Endothelial cell (in vitro differentiated cells): Measurements from ENCODE around the gene L3MBTL1. TPM values are rescaled to one million over a fixed set of nuclear protein-coding genes. Genes with fewer than 3 reads are reported as not detected.
A peak's percentile ranks its signal among the peaks of the same experiment; 100 is the strongest.

Experiments
- DNase-seq: peaks from one replicate; pipeline ENCODE4 v3.0.0; 2021; ENCODE audit warnings: low spot score
- H3K27ac Mint-ChIP-seq: one replicate; pipeline ENCODE4 v1.8.0; 2021; ENCODE audit warnings: mixed read lengths, inconsistent platforms; ENCODE audit not compliant: unreplicated experiment
- H3K27me3 Mint-ChIP-seq: one replicate; pipeline ENCODE4 v1.8.0; 2021; ENCODE audit warnings: mild to moderate bottlenecking, moderate library complexity, mixed read lengths, inconsistent platforms; ENCODE audit not compliant: unreplicated experiment
- H3K36me3 Mint-ChIP-seq: one replicate; pipeline ENCODE4 v1.8.0; 2021; ENCODE audit warnings: mild to moderate bottlenecking, low read depth, mixed read lengths, inconsistent platforms; ENCODE audit not compliant: unreplicated experiment
- H3K4me1 Mint-ChIP-seq: one replicate; pipeline ENCODE4 v1.8.0; 2021; ENCODE audit warnings: mild to moderate bottlenecking, mixed read lengths, inconsistent platforms; ENCODE audit not compliant: unreplicated experiment
- H3K4me3 Mint-ChIP-seq: one replicate; pipeline ENCODE4 v1.8.0; 2021; ENCODE audit warnings: mild to moderate bottlenecking, mixed read lengths, inconsistent platforms; ENCODE audit not compliant: unreplicated experiment
- H3K9me3 Mint-ChIP-seq: one replicate; pipeline ENCODE4 v1.8.0; 2021; ENCODE audit warnings: mixed read lengths, inconsistent platforms; ENCODE audit not compliant: unreplicated experiment
- CTCF ChIP-seq: fragments of 200-600 bp; sonication (generic); IDR thresholded peaks from one replicate; pipeline ENCODE4 v1.5.0; 2021; ENCODE audit warnings: antibody characterized with exemption; ENCODE audit not compliant: unreplicated experiment
- total RNA-seq: library from RNA; stranded (reverse); fragmentation: NEBNext Ultra II Directional; extraction: Animal tissue kit (Norgen Biotek cat#: 25700); gene quantifications from one replicate; pipeline ENCODE4 v1.2.1, GENCODE V29; 2021; ENCODE audit not compliant: unreplicated experiment

L3MBTL1 gene
- total RNA-seq, 1 donor from 2014 or later, result 19.8 TPM

GRCh38 chr20:43460830-43461200 is 46.7 kb upstream of the L3MBTL1 start:
- TF ChIP-seq CTCF, result no peak
- no peak for DNase-seq
- Mint-ChIP-seq H3K9me3 (no peaks in the 10 kb centered on the region), H3K4me1 (peaks cover 8% of the 10 kb centered on the region), H3K27me3 (peaks cover 8% of the 10 kb centered on the region), H3K36me3 (peaks cover 55% of the 10 kb centered on the region), H3K27ac (no peak overlapping the region), H3K4me3 (peak overlapping the region; percentile 49)

GRCh38 chr20:43461894-43462659 is 45.4 kb upstream of the L3MBTL1 start:
- H3K36me3 Mint-ChIP-seq, result peaks cover 54% of the 10 kb centered on the region
- H3K4me3 Mint-ChIP-seq, result no peak overlapping the region
- H3K27me3 Mint-ChIP-seq, result peaks cover 8% of the 10 kb centered on the region
- no peak for TF ChIP-seq CTCF
- no peak overlapping the region for H3K27ac Mint-ChIP-seq
- no peak for DNase-seq
- H3K9me3 Mint-ChIP-seq, result no peaks in the 10 kb centered on the region
- peaks cover 8% of the 10 kb centered on the region for H3K4me1 Mint-ChIP-seq

DNA sequence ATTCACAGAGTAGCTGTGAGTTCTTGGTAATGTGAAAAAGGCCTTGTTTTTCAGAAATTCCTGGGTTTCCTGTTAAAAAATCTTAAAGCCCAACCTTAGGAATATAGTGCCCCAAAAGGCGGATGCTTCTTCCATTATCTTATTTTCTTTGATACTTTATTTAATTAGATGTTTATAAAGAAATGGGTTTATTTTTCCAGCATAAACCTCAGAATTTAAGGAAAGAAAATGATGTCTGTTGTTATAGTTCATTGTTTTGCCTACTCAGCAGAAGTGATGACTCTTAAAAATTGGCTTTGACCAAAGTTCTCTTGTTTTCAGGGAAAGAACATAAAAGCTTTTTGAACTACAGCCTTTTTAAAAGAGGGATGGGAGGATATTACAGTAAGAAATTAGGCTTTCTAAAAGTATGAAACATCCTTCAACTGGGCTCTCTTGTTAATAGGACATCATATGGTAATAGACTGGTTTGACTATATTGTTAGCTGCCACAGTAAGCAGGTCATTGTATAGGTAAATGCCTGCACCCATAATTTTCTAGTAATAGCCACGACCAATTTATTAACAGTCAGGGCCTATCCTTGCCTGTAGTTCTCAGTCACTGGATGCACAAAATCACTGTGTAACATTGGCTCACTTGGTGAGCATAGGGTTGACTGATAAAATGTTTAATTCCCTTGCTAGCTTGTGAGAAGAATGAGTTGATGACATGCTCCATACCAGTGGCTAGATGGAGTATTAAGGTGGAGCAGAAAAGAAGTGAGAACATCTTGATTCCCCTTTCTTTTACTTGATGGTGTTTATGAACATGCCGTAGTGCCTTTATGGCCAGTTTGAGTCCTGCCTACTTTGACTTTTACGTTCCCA is 44.6 kb upstream of the L3MBTL1 start:
- H3K9me3 Mint-ChIP-seq, result no peaks in the 10 kb centered on the region
- H3K36me3 Mint-ChIP-seq, result peaks cover 54% of the 10 kb centered on the region
- TF ChIP-seq CTCF, result no peak
- H3K4me3 Mint-ChIP-seq, result no peak overlapping the region
- no peak overlapping the region for H3K27ac Mint-ChIP-seq
- no peak for DNase-seq
- peaks cover 3% of the 10 kb centered on the region for H3K27me3 Mint-ChIP-seq
- H3K4me1 Mint-ChIP-seq, result peaks cover 6% of the 10 kb centered on the region

DNA sequence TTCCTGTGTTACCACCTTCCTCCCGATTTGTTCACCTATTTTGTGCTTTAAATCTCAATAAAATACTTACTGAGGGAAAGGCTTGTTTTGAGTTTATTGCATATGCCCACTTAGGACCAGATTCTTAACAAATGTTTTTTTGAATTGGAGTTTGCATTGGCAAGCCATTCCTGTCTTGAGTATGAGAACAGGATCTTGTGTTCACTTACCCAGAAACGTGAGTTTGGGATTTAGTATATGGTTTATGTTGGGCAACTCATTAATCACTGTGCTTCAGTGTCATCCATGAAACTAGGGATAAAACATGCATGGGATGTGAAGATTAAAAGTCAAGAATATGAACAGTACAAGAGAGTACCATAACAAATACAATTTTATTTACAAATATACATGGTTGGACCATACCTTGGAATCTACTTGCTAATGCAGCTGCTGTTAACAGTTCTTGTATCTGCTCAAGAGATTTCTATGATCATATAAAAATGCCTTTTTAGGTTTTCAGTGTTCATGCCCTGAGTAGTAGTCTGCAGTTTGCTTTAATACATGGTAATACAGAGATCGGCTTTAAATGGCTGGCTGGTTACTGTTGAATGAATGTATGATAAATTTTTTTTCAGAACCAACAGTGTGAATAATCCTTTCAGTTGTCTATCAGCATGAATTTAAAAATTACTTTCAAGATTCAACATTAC is 43.8 kb upstream of the L3MBTL1 start:
- no peak for DNase-seq
- peaks cover 3% of the 10 kb centered on the region for H3K27me3 Mint-ChIP-seq
- no peak for TF ChIP-seq CTCF
- peaks cover 54% of the 10 kb centered on the region for H3K36me3 Mint-ChIP-seq
- peak overlapping the region; percentile 28 for H3K4me3 Mint-ChIP-seq
- H3K4me1 Mint-ChIP-seq, result peaks cover 6% of the 10 kb centered on the region
- no peaks in the 10 kb centered on the region for H3K9me3 Mint-ChIP-seq
- no peak overlapping the region for H3K27ac Mint-ChIP-seq
